Upper lobe of left lung (tissue), 6 donors: ENCODE measurements around the gene TRNAU1AP. TPM values are rescaled to one million over a fixed set of nuclear protein-coding genes. Genes with fewer than 3 reads are reported as not detected.
"Not testable (repeated sequence)": the region's sequence is repeated elsewhere in the genome, so short reads cannot be mapped to it uniquely, and the experiment has no call there.

Source experiments
- ATAC-seq, 2 donors: fragments of 200-7000 bp; cut with Tn5 transposase; one replicate each; pipeline ENCODE4 v1.9.1; 2022; ENCODE audit warnings: mild to moderate bottlenecking in 2 of 2, moderate library complexity in 2 of 2; ENCODE audit not compliant: low FRiP score in 2 of 2
- DNase-seq, 2 donors: peaks; one replicate each; pipeline ENCODE4 v3.0.0-alpha.2; 2019 to 2020
- H3K27ac ChIP-seq, 4 donors: fragments of 200-600 bp; sonication (generic); one replicate each; pipeline ENCODE4 v1.5.1; 2016 to 2019
- H3K27me3 ChIP-seq, 4 donors: fragments of 200-600 bp; sonication (generic); one replicate each; pipeline ENCODE4 v1.5.1; 2017 to 2019
- H3K36me3 ChIP-seq, 4 donors: fragments of 200-600 bp; sonication (generic); one replicate each; pipeline ENCODE4 v1.5.1; 2016 to 2019
- H3K4me1 ChIP-seq, 4 donors: fragments of 200-600 bp; sonication (generic); one replicate each; pipeline ENCODE4 v1.5.1; 2018 to 2019
- H3K4me3 ChIP-seq, 4 donors: fragments of 200-600 bp; sonication (generic); one replicate each; pipeline ENCODE4 v1.5.1; 2017 to 2019; ENCODE audit warnings: mild to moderate bottlenecking in 2 of 4, moderate library complexity in 1 of 4
- H3K9me3 ChIP-seq, 4 donors: fragments of 200-600 bp; sonication (generic); one replicate each; pipeline ENCODE4 v1.5.1; 2018 to 2019
- EP300 ChIP-seq, 4 donors: sonication (generic); formaldehyde crosslinking; IDR thresholded peaks; one replicate each; pipeline ENCODE4 v1.5.1; 2017; ENCODE audit warnings: antibody characterized with exemption in 4 of 4, control low read depth in 2 of 4
- POLR2A ChIP-seq, 4 donors: fragments of 450-650 bp; IDR thresholded peaks; one replicate each; pipeline ENCODE4 v1.5.1; 2016 to 2017; ENCODE audit warnings: antibody characterized with exemption in 4 of 4, mild to moderate bottlenecking in 2 of 4
- POLR2AphosphoS5 ChIP-seq, 2 donors: sonication (generic); formaldehyde crosslinking; IDR thresholded peaks; one replicate each; pipeline ENCODE4 v1.5.1; 2017; ENCODE audit warnings: antibody characterized with exemption in 2 of 2
- WGBS, 2 donors: methylation state at CpG; one replicate each; pipeline ENCODE4 v1.1.5; 2017 to 2018; 5-methylcytosine and 5-hydroxymethylcytosine counted together
- total RNA-seq, 6 donors: library from RNA; depleted of rRNA in 4 of 6; stranded (reverse); fragments of >200 nt in 4 of 6; gene quantifications; one replicate each; pipeline versions ENCODE4 v1.1.0 to v1.2.1, GENCODE V29; 2016 to 2021
- TF ChIP-seq, protein P1 (sequence below), 6 experiments: fragments of 450-650 bp in 4 of 6; fragments of 200-600 bp in 2 of 6; sonication (generic) in 2 of 6; IDR thresholded peaks; one replicate each; pipeline ENCODE4 v1.5.1; 2016 to 2019; ENCODE audit warnings: antibody characterized with exemption in 6 of 6
- donor health status: DM: no; HTN: no; CAD: no; lungs with moderate emphysema.
- donor health status: DM: no; HTN: yes; CAD: no; lungs with severe emphysema.

Gene TRNAU1AP
- total RNA-seq, 6 donors from 2014 or later: 19.6 to 35.6 (median 25.3) TPM

DNA sequence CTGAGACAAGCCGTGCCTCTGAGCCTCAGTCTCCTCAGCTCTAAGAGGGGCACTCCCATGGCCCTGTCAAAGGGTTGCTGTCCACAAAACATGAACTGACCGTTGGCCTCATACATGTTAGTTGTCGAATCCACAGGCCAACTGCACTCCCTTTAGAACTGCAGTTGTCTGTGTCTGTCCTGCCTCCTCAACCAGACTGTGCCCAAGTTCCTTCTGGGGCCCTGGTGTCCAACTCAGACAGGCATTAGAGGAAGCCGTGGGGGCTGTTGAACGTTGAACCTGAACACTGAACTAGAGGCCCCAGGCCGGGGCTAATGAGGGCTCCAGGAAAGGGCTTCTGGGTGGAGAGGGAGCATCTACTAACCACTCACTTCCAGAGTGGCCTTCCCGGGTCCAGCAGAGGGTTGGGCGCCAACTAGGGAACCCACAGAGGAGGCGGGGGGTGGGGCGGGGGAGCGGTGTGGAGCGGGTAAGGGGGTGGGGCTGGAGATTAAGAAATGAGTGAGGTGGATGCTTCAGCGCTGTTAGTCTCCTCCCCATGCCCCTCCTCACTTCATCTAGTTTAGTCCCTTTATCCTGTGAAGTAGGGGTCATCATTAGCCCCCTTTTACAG, 38.9 kb downstream of the TRNAU1AP start, which contains the start of gene RAB42:
TSS of gene RAB42 (plus strand) at position 558 of the 613 bp plus-strand sequence. CDS start 247 bp downstream, outside the sequence.
- peak within 1 kb of the TSS; percentile 37 to 70 (median 66) for H3K4me3 ChIP-seq
- no peaks in the 10 kb centered on the region for H3K36me3 ChIP-seq
- peak in 1 of 2 donors; percentile 63 for DNase-seq
- ATAC-seq: peak; percentile 69 to 83
- TF ChIP-seq POLR2A (IDR thresholded peaks at IDR 0.05): peak in 1 of 4 donors; percentile 13
- TF ChIP-seq EP300 (IDR thresholded peaks at IDR 0.05): no peak
- no peaks in the 10 kb centered on the region for H3K27me3 ChIP-seq
- peaks cover 0 to 20% (median 13%) of the 10 kb centered on the region in 4 donors for H3K4me1 ChIP-seq
- no peaks in the 10 kb centered on the region for H3K9me3 ChIP-seq
- H3K27ac ChIP-seq: peak within 1 kb of the TSS in 3 of 4 donors; percentile 30 to 63 (median 42)
- 26 to 30% methylated on average over 9 to 13 of the region's 13 CpGs for WGBS, 2 donors

DNA sequence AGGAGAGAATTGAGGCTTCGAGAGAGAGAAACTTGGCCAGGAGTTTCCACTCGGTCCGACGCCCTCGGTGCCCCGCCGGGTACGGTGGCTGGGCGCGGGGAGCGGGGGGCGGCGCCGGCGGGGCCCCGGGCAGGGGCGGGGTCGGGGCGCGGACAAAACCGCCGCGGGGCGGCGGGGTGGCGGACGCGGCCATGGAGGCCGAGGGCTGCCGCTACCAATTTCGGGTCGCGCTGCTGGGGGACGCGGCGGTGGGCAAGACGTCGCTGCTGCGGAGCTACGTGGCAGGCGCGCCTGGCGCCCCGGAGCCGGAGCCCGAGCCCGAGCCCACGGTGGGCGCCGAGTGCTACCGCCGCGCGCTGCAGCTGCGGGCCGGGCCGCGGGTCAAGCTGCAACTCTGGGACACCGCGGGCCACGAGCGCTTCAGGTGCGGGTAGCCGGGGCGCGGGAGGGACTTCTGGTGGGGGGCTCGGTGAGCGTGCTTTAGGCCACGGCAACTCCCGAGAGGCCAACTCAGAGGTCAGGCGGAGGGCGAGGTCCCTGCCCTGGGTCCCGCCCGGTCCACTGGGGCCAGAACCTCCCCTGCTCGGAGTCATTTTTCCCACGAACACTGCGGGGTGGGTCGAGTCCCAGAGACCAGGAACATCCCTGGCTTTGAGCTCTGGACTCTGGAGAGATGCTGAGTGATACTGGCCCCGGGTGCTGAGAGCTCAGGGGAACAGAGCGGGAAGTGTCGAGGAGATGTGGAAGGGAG, 39.6 kb downstream of the TRNAU1AP start:
- H3K27me3 ChIP-seq: no peaks in the 10 kb centered on the region
- WGBS, 2 donors: 8 to 30% methylated on average over 5 to 46 of the region's 81 CpGs
- DNase-seq (peak; percentile 24 to 90), ATAC-seq (peak in 1 of 2 donors; percentile 90)
- TF ChIP-seq POLR2AphosphoS5 (IDR thresholded peaks at IDR 0.05) (no peak), POLR2A (IDR thresholded peaks at IDR 0.05) (peak in 1 of 4 donors; percentile 61)
- H3K4me3 ChIP-seq: peak overlapping the region; percentile 37 to 70 (median 66)
- peak overlapping the region in 3 of 4 donors; percentile 30 to 63 (median 42) for H3K27ac ChIP-seq
- H3K4me1 ChIP-seq: peaks cover 0 to 20% (median 13%) of the 10 kb centered on the region in 4 donors
- H3K9me3 ChIP-seq: no peaks in the 10 kb centered on the region
- H3K36me3 ChIP-seq: no peaks in the 10 kb centered on the region

DNA sequence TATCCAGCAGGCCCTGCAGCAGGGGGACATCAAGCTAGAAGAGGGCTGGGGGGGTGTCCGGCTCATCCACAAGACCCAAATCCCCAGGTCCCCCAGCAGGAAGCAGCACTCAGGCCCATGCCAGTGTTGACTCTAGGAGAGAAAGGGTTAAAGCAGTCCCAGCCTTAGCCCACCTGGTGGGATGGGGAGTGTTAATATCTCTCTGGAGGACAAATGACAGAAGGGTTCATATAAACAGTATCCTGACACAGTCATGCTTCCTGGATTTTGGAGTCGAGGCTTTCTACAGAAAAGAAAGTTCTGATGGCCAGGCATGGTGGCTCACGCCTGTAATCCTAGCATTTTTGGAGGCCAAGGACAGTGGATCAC, 41.1 kb downstream of the TRNAU1AP start:
- not testable (repeated sequence) for H3K27me3 ChIP-seq

DNA sequence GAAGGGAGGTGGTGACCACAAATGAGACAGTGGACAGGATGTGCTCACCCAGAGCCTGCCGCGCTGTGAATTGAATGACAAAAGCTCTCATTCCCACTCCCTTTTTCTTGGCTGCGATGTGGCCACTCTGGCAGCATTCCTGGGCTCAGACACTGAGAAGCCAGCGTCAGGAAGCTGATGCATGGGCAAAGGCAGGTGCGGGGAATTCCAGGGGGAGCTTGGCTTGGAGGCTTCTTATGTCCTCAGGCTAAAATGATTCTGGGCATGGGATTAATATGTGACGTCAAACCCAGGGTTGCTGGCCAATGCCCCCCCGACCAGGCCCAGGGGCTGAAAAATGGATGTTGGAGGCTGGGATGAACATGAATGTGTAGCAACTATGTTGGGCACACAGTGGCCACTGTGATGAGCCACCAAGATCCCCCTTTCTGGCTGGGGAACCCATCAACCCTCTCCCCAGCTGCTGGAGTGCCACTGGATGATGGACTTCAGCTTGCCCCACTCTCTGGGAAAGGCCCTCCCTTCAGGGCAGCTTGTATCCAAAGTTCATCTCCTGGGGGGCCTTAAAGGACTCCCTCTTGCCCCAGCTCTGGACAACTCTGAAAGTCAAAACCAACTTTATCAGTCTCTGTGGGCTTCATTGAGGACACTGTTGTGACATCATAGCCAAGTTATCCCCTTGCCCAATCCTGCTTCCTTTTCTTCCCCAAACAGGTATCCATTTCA, 42.0 kb downstream of the TRNAU1AP start:
- not testable (repeated sequence) for H3K4me3 ChIP-seq, H3K9me3 ChIP-seq, H3K36me3 ChIP-seq, DNase-seq, H3K27me3 ChIP-seq, H3K27ac ChIP-seq, ATAC-seq
- peaks cover 0 to 20% (median 13%) of the 10 kb centered on the region in 4 donors for H3K4me1 ChIP-seq
- WGBS, 2 donors: 83 to 84% methylated on average over 5 to 7 of the region's 7 CpGs

More for the DNA sequence above, 41.1 kb downstream of the TRNAU1AP start:
- not testable (repeated sequence) for DNase-seq, H3K36me3 ChIP-seq, ATAC-seq, H3K4me3 ChIP-seq, H3K9me3 ChIP-seq, H3K27ac ChIP-seq
- 79 to 91% methylated on average over 2 to 3 of the region's 3 CpGs for WGBS, 2 donors
- H3K4me1 ChIP-seq: peaks cover 0 to 20% (median 13%) of the 10 kb centered on the region in 4 donors

DNA sequence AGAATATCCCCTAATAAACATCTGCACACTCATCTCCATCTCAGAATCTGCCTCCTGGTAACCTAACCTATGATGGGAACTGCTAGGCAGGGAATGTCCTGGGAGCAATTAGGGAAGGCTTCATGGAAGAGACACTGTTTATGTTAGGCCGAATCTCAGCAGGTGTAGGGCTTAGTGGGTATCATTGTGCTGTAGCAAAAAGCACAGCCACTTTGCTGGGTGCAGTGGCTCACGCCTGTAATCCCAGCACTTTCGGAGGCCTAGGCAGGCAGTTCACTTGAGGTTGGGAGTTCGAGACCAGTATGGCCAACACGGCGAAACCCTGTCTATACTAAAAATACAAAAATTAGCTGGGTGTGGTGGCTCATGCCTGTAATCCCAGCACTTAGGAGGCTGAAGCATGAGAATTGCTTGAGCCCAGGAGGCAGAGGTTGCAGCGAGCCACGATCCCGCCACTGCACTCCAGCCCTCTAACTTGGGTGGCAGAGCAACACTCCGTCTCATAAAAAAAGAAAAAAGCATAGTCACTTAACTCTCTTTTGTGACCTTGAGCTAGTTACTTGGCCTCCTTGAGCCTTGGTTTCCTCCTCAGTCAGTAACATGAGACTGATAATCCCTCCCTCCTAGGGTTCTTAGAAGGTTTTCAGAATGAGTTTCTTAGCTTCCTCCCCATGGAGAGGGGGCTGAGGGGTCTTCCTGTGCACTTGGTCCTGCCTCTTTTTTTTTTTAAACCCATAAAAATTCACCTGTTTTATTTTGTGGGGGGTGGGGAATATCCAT, 42.7 kb downstream of the TRNAU1AP start:
- H3K4me3 ChIP-seq: no peak overlapping the region
- no peaks in the 10 kb centered on the region for H3K9me3 ChIP-seq
- peaks cover 0 to 20% (median 13%) of the 10 kb centered on the region in 4 donors for H3K4me1 ChIP-seq
- no peaks in the 10 kb centered on the region for H3K27me3 ChIP-seq
- TF ChIP-seq, protein P1, sequence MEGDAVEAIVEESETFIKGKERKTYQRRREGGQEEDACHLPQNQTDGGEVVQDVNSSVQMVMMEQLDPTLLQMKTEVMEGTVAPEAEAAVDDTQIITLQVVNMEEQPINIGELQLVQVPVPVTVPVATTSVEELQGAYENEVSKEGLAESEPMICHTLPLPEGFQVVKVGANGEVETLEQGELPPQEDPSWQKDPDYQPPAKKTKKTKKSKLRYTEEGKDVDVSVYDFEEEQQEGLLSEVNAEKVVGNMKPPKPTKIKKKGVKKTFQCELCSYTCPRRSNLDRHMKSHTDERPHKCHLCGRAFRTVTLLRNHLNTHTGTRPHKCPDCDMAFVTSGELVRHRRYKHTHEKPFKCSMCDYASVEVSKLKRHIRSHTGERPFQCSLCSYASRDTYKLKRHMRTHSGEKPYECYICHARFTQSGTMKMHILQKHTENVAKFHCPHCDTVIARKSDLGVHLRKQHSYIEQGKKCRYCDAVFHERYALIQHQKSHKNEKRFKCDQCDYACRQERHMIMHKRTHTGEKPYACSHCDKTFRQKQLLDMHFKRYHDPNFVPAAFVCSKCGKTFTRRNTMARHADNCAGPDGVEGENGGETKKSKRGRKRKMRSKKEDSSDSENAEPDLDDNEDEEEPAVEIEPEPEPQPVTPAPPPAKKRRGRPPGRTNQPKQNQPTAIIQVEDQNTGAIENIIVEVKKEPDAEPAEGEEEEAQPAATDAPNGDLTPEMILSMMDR (IDR thresholded peaks at IDR 0.05): no peak
- TF ChIP-seq POLR2A (IDR thresholded peaks at IDR 0.05) (no peak), POLR2AphosphoS5 (IDR thresholded peaks at IDR 0.05) (no peak), EP300 (IDR thresholded peaks at IDR 0.05) (no peak)
- no peak overlapping the region for H3K27ac ChIP-seq
- DNase-seq (no peak), ATAC-seq (no peak)
- H3K36me3 ChIP-seq: peaks cover 0 to 4% (median 0%) of the 10 kb centered on the region in 4 donors
- 97 to 98% methylated on average over 8 to 10 of the region's 10 CpGs for WGBS, 2 donors

DNA sequence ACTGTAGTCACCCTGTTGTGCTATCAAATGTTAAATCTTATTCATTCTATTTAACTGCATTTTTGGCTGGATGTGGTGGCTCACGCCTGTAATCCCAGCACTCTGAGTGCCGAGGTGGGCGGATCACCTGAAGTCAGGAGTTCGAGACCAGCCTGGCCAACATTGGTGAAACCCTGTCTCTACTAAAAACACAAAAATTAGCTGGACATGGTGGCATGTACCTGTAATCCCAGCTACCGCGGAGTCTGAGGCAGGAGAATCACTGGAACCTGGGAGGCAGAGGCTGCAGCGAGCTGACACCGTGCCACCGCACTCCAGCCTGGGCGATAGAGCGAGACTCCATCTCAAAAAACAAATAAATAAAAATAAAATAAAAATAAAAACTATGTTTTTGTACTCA, 43.4 kb downstream of the TRNAU1AP start:
- not testable (repeated sequence) for H3K9me3 ChIP-seq, H3K4me3 ChIP-seq
- 96 to 98% methylated on average over 11 of the region's 11 CpGs for WGBS, 2 donors

More for the DNA sequence above, 43.4 kb downstream of the TRNAU1AP start:
- not testable (repeated sequence) for DNase-seq, ATAC-seq, H3K36me3 ChIP-seq, H3K27me3 ChIP-seq, H3K27ac ChIP-seq
- H3K4me1 ChIP-seq: peaks cover 0 to 20% (median 13%) of the 10 kb centered on the region in 4 donors
